GM21381 (cell line): ENCODE data around the gene KPNA5.
"Not testable (repeated sequence)": the region's sequence is repeated elsewhere in the genome, so short reads cannot be mapped to it uniquely, and the experiment has no call there.

Experiments used
- ATAC-seq: cut with Tn5 transposase; IDR thresholded peaks from one replicate; pipeline ENCODE4 v1.9.1; 2021; ENCODE audit warnings: mild to moderate bottlenecking, moderate library complexity; ENCODE audit not compliant: unreplicated experiment

KPNA5 gene

GRCh38 chr6:116697480-116697879 lies 16.5 kb downstream of the KPNA5 start:
- ATAC-seq = peak; percentile 57

- not testable (repeated sequence) for ATAC-seq
Observed at GRCh38 chr6:116703888-116704287, 22.9 kb downstream of the KPNA5 start.

- ATAC-seq = no peak
Observed at GRCh38 chr6:116705917-116706316, 24.9 kb downstream of the KPNA5 start.

GRCh38 chr6:116714296-116714695 lies 33.3 kb downstream of the KPNA5 start:
- no peak for ATAC-seq

- no peak for ATAC-seq
Observed at GRCh38 chr6:116714761-116715160, 33.8 kb downstream of the KPNA5 start.

GRCh38 chr6:116726947-116727346 lies 45.9 kb downstream of the KPNA5 start:
- no peak for ATAC-seq

- no peak for ATAC-seq
Observed at GRCh38 chr6:116730513-116730912, 49.5 kb downstream of the KPNA5 start.

GRCh38 chr6:116737004-116737403 lies 56.0 kb downstream of the KPNA5 start:
- no peak for ATAC-seq

GRCh38 chr6:116740486-116740885 lies 59.5 kb downstream of the KPNA5 start:
- not testable (repeated sequence) for ATAC-seq

GRCh38 chr6:116741571-116741970 lies 60.6 kb downstream of the KPNA5 start:
- no peak for ATAC-seq

- no peak for ATAC-seq
Observed at GRCh38 chr6:116745176-116745575, 64.2 kb downstream of the KPNA5 start.

- ATAC-seq = no peak
Observed at GRCh38 chr6:116761779-116762178, 80.8 kb downstream of the KPNA5 start.

GRCh38 chr6:116762235-116762634 lies 81.2 kb downstream of the KPNA5 start:
- ATAC-seq = no peak

- no peak for ATAC-seq
Observed at GRCh38 chr6:116763048-116763447, 82.0 kb downstream of the KPNA5 start.

GRCh38 chr6:116763906-116764628 lies 83.1 kb downstream of the KPNA5 start:
- no peak for ATAC-seq

- no peak for ATAC-seq
Observed at GRCh38 chr6:116764629-116764960, 83.6 kb downstream of the KPNA5 start.

- no peak for ATAC-seq
Observed at GRCh38 chr6:116764961-116765841, 84.2 kb downstream of the KPNA5 start, which contains the start of gene FAM162B. TSS of gene FAM162B (minus strand) at chr6:116765719. CDS start at chr6:116765576, 143 bp downstream.

GRCh38 chr6:116766506-116767176 lies 85.6 kb downstream of the KPNA5 start:
- ATAC-seq = no peak

GRCh38 chr6:116767715-116768114 lies 86.7 kb downstream of the KPNA5 start:
- ATAC-seq = no peak

- no peak for ATAC-seq
Observed at GRCh38 chr6:116772450-116772849, 91.4 kb downstream of the KPNA5 start.

- no peak for ATAC-seq
Observed at GRCh38 chr6:116773886-116774285, 92.9 kb downstream of the KPNA5 start.
